GM12878 (cell line): Measurements from ENCODE around the gene DPP3.

Experiments
- BRCA1 ChIP-seq: IDR thresholded peaks from 2 replicates; pipeline ENCODE4 v1.6.1; 2011; ENCODE audit warnings: low read depth, low read length, improper control_type of control experiment
- ETV6 ChIP-seq, 2 experiments: fragments of 450-650 bp in 1 of 2; IDR thresholded peaks in 1 of 2; conservative IDR thresholded peaks in 1 of 2; 2 replicates each; pipeline ENCODE4 v1.6.1; 2014; ENCODE audit warnings: antibody characterized with exemption in 1 of 2, borderline replicate concordance in 1 of 2, low read depth in 1 of 2, mild to moderate bottlenecking in 1 of 2, moderate library complexity in 1 of 2
- NFYB ChIP-seq: IDR thresholded peaks from 2 replicates; pipeline ENCODE4 v1.6.1; 2011; ENCODE audit warnings: low read depth, mild to moderate bottlenecking, low read length, improper control_type of control experiment, moderate library complexity; ENCODE audit not compliant: insufficient read depth
- POU2F2 ChIP-seq: IDR thresholded peaks from 3 replicates; pipeline ENCODE4 v1.6.1; 2011; ENCODE audit warnings: low read depth, mild to moderate bottlenecking, low read length, borderline replicate concordance
- YY1 ChIP-seq: IDR thresholded peaks from 2 replicates; pipeline ENCODE4 v1.6.1; 2011; ENCODE audit warnings: low read depth, mild to moderate bottlenecking, low read length
- TF ChIP-seq, protein P1 (sequence below): IDR thresholded peaks from 2 replicates; pipeline ENCODE4 v1.6.1; 2012; ENCODE audit warnings: low read depth, low read length, improper control_type of control experiment
- TF ChIP-seq, protein P2 (sequence below), 3 experiments: IDR thresholded peaks in 2 of 3; conservative IDR thresholded peaks in 1 of 3; 2 replicates each; pipeline ENCODE4 v1.5.1; 2011; ENCODE audit warnings: low read depth in 3 of 3, low read length in 3 of 3, mild to moderate bottlenecking in 3 of 3, control low read depth in 2 of 3, moderate library complexity in 2 of 3, inconsistent platforms in 1 of 3, mixed read lengths in 1 of 3; ENCODE audit not compliant: control insufficient read depth in 2 of 3, insufficient read depth in 1 of 3; ENCODE audit errors: extremely low read depth in 1 of 3

DNA sequence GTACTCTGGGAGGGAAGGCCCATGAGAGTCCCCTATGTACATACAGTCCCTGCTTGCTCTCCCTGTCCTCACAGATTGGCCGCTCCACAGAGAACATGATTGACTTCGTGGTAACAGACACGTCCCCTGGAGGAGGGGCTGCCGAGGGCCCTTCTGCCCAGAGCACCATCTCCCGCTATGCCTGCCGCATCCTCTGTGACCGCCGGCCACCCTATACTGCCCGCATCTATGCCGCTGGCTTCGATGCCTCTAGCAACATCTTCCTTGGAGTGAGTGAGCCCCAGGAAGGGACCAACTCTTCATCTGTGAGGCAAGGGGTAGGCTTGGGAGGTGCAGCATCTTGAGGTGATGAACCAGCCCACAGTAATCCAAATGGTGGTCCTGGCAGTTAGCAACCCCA, 7.1 kb upstream of the DPP3 start:
- TF ChIP-seq YY1, result no peak
- TF ChIP-seq NFYB, result no peak
- TF ChIP-seq, protein P1, sequence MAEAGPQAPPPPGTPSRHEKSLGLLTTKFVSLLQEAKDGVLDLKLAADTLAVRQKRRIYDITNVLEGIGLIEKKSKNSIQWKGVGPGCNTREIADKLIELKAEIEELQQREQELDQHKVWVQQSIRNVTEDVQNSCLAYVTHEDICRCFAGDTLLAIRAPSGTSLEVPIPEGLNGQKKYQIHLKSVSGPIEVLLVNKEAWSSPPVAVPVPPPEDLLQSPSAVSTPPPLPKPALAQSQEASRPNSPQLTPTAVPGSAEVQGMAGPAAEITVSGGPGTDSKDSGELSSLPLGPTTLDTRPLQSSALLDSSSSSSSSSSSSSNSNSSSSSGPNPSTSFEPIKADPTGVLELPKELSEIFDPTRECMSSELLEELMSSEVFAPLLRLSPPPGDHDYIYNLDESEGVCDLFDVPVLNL, result no peak
- no peak for TF ChIP-seq ETV6 (conservative IDR thresholded peaks at IDR 0.05 in 1 of 2, IDR thresholded peaks at IDR 0.05 in 1 of 2; ENCODE audit: borderline replicate concordance in 1 of 2, low read depth in 1 of 2)
- TF ChIP-seq, protein P2, sequence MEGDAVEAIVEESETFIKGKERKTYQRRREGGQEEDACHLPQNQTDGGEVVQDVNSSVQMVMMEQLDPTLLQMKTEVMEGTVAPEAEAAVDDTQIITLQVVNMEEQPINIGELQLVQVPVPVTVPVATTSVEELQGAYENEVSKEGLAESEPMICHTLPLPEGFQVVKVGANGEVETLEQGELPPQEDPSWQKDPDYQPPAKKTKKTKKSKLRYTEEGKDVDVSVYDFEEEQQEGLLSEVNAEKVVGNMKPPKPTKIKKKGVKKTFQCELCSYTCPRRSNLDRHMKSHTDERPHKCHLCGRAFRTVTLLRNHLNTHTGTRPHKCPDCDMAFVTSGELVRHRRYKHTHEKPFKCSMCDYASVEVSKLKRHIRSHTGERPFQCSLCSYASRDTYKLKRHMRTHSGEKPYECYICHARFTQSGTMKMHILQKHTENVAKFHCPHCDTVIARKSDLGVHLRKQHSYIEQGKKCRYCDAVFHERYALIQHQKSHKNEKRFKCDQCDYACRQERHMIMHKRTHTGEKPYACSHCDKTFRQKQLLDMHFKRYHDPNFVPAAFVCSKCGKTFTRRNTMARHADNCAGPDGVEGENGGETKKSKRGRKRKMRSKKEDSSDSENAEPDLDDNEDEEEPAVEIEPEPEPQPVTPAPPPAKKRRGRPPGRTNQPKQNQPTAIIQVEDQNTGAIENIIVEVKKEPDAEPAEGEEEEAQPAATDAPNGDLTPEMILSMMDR (IDR thresholded peaks at IDR 0.05 in 2 of 3, conservative IDR thresholded peaks at IDR 0.05 in 1 of 3; ENCODE audit: control insufficient read depth in 2 of 3, extremely low read depth in 1 of 3, insufficient read depth in 1 of 3, low read depth in 3 of 3, low read length in 3 of 3), result no peak
- no peak for TF ChIP-seq BRCA1
- TF ChIP-seq POU2F2, result no peak
